ENCODE results near the gene FSHR.

Gene FSHR

DNA sequence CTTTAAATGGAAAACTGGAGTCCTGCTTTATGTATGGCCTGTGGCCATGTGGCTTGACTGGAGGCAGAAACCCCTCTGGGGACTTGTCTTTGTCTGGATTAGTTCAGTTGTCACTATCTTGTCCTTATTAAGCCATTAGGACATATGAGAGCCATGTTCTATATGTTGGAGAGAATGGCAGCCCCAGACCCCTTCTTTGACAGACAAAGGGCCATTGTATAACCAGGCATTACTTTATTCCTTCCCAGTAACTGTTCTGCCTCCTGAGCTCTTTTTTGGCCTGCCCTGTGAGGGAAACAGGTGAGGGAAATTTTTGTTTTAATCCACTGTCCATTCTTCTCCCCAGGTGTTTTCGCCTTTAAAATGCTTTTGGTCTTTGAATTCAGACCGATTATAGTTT is 43.3 kb downstream of the FSHR start:
- Histone ChIP-seq H3K4me3 (ENCODE audit: low read length) (no peak overlapping the region), H3K9ac (ENCODE audit: low read length) (no peak overlapping the region), H3K9me3 (ENCODE audit: control insufficient read depth, low read length) (no peaks in the 10 kb centered on the region), H3K36me3 (ENCODE audit: control insufficient read depth, insufficient read depth, low read length, severe bottlenecking) (no peaks in the 10 kb centered on the region), H3K4me1 (ENCODE audit: control insufficient read depth, insufficient read depth, low read length) (no peaks in the 10 kb centered on the region), H3K27me3 (replicated peaks; ENCODE audit: control insufficient read depth, insufficient read depth, low read length) (no peaks in the 10 kb centered on the region)
- DNase-seq (ENCODE audit: low read depth) = no peak

DNA sequence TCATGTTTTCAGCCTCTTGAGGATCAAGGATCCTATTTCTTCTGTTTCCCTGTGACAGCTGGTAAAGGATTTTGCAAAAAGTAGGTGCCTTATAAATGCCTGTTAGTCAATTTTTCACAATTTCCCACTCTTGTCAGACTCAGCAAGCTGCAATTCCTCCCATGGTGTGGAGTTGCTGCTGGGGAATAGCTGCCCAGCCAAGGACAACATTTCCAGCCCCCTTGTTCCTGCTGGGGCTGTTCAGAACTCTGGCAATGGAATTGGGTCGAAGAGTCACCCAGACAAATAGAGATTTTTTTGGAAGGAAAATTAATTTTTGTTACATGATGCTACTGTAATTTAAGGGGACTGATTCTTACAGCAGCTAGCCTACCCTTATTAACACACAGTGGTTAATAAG is 43.7 kb downstream of the FSHR start:
- Histone ChIP-seq H3K27me3 (replicated peaks; ENCODE audit: control insufficient read depth, insufficient read depth, low read length) (no peaks in the 10 kb centered on the region), H3K36me3 (ENCODE audit: control insufficient read depth, insufficient read depth, low read length, severe bottlenecking) (no peaks in the 10 kb centered on the region), H3K9ac (ENCODE audit: low read length) (no peak overlapping the region), H3K4me3 (ENCODE audit: low read length) (no peak overlapping the region), H3K4me1 (ENCODE audit: control insufficient read depth, insufficient read depth, low read length) (no peaks in the 10 kb centered on the region), H3K9me3 (ENCODE audit: control insufficient read depth, low read length) (no peaks in the 10 kb centered on the region)
- DNase-seq (ENCODE audit: low read depth) = no peak

DNA sequence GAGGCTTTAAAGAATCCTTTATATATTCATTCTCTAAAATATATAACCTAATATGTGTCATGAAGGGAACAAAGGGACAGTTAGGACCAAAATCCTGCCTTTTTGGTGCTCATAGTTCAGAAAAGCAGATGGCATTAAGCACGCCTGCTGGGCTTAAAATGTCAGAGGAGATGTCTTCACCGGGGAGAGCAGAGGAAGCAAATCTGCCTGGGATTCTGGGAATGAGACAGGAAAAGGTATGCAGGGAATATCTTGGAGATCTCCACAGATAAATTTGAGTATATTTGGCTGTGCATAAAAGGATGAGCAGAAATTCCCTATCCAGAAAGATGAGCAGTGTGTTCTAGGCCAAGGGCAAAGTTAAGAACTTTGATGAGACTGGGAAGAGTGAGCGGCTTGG is 45.5 kb downstream of the FSHR start:
- H3K36me3 ChIP-seq (ENCODE audit: control insufficient read depth, insufficient read depth, low read length, severe bottlenecking) = no peaks in the 10 kb centered on the region
- H3K4me3 ChIP-seq (ENCODE audit: low read length) = no peak overlapping the region
- no peaks in the 10 kb centered on the region for H3K27me3 ChIP-seq (replicated peaks; ENCODE audit: control insufficient read depth, insufficient read depth, low read length)
- no peaks in the 10 kb centered on the region for H3K9me3 ChIP-seq (ENCODE audit: control insufficient read depth, low read length)
- no peak overlapping the region for H3K9ac ChIP-seq (ENCODE audit: low read length)
- DNase-seq (ENCODE audit: low read depth) = no peak
- no peaks in the 10 kb centered on the region for H3K4me1 ChIP-seq (ENCODE audit: control insufficient read depth, insufficient read depth, low read length)

DNA sequence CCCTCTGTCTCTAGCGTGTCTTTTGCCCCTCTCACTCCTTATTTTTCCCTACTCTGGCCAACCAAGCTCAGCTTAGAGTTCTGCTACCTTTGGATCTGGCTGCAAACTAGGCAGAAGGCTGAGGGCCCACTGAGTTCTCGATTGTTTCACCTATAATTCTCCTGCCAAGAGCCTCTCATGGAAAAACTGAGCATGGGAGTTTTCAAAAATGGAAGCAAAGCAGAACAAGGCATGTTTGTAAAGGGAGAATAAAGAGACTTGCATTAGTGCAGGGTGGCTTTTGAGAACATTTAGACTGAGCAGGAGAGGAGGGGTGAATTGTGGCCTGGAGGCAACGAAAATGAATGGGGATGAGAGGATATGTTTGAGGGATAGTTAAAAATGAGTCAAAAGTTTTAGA is 45.9 kb downstream of the FSHR start:
- H3K9ac ChIP-seq (ENCODE audit: low read length) = no peak overlapping the region
- no peaks in the 10 kb centered on the region for H3K4me1 ChIP-seq (ENCODE audit: control insufficient read depth, insufficient read depth, low read length)
- no peaks in the 10 kb centered on the region for H3K36me3 ChIP-seq (ENCODE audit: control insufficient read depth, insufficient read depth, low read length, severe bottlenecking)
- no peaks in the 10 kb centered on the region for H3K27me3 ChIP-seq (replicated peaks; ENCODE audit: control insufficient read depth, insufficient read depth, low read length)
- no peak for DNase-seq (ENCODE audit: low read depth)
- H3K9me3 ChIP-seq (ENCODE audit: control insufficient read depth, low read length) = peaks cover 2% of the 10 kb centered on the region
- H3K4me3 ChIP-seq (ENCODE audit: low read length) = no peak overlapping the region

DNA sequence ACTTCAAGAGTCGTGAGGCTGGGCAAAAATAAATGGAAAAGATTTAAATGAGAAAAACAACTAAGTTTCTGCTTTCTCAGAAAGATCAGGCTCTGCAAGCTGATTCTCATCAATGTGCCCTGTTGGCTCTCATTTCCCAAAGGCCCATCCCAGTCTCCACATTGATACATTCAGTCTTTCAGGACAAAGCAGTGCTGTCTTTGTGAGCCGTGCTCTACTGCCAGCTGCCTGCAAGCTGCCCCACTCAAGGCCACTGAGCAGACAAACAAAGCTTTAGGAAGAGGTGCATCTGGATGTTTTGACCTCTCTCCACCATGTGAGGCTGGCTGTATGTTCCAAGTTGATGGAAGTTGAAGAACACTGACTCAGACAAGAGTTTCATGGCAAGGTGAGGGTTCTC is 48.8 kb downstream of the FSHR start:
- Histone ChIP-seq H3K4me3 (ENCODE audit: low read length) (no peak overlapping the region), H3K9me3 (ENCODE audit: control insufficient read depth, low read length) (peaks cover 3% of the 10 kb centered on the region), H3K9ac (ENCODE audit: low read length) (no peak overlapping the region), H3K27me3 (replicated peaks; ENCODE audit: control insufficient read depth, insufficient read depth, low read length) (no peaks in the 10 kb centered on the region), H3K36me3 (ENCODE audit: control insufficient read depth, insufficient read depth, low read length, severe bottlenecking) (no peaks in the 10 kb centered on the region), H3K4me1 (ENCODE audit: control insufficient read depth, insufficient read depth, low read length) (no peaks in the 10 kb centered on the region)
- DNase-seq (ENCODE audit: low read depth) = no peak

DNA sequence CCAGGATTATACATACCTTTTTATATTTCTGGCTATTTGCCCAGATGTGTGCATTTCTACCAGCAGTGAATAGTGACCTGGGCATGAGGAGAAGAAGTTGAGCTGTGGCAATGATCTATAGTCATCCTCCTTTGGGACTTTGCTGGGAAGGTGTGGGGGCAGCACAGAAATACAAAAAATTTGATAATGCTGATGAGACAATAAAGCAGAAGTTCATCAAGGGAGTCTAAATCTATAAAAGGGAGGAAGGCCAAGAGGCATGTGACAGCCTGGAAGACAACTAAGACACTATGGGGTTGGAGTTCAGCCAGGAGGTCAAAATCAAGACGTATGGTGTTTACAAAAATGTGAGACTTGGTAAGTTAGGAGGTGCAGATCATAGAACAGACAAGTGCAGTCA is 52.2 kb downstream of the FSHR start:
- H3K9ac ChIP-seq (ENCODE audit: low read length) = no peak overlapping the region

DNA sequence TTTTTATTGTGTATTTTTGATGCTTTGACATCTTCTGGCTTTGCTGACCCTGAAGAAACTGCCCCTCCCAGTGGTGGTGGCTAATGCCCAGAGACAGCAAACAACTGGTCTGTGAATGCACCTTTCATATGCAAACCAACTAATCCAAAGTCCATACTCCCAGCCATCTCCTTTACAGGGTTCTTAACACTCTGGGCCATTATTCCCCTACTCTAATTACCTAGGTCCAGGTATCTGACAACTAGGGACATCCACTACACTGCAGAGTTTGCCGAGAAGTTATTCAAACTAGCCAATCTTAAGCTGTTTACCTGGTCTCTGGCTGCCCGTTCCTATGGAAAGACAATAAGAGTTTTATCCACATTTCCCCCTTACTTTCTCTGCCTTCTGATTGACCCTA is 73.6 kb downstream of the FSHR start:
- peaks cover 3% of the 10 kb centered on the region for H3K9me3 ChIP-seq (ENCODE audit: control insufficient read depth, low read length)
- no peak overlapping the region for H3K4me3 ChIP-seq (ENCODE audit: low read length)
- DNase-seq (ENCODE audit: low read depth) = no peak
- H3K36me3 ChIP-seq (ENCODE audit: control insufficient read depth, insufficient read depth, low read length, severe bottlenecking) = no peaks in the 10 kb centered on the region
- no peak overlapping the region for H3K9ac ChIP-seq (ENCODE audit: low read length)
- no peaks in the 10 kb centered on the region for H3K27me3 ChIP-seq (replicated peaks; ENCODE audit: control insufficient read depth, insufficient read depth, low read length)
- no peaks in the 10 kb centered on the region for H3K4me1 ChIP-seq (ENCODE audit: control insufficient read depth, insufficient read depth, low read length)

More for the DNA sequence above, 52.2 kb downstream of the FSHR start:
- no peaks in the 10 kb centered on the region for H3K27me3 ChIP-seq (replicated peaks; ENCODE audit: control insufficient read depth, insufficient read depth, low read length)
- H3K4me1 ChIP-seq (ENCODE audit: control insufficient read depth, insufficient read depth, low read length) = no peaks in the 10 kb centered on the region
- DNase-seq (ENCODE audit: low read depth) = no peak
- no peak overlapping the region for H3K4me3 ChIP-seq (ENCODE audit: low read length)
- peaks cover 7% of the 10 kb centered on the region for H3K9me3 ChIP-seq (ENCODE audit: control insufficient read depth, low read length)
- no peaks in the 10 kb centered on the region for H3K36me3 ChIP-seq (ENCODE audit: control insufficient read depth, insufficient read depth, low read length, severe bottlenecking)

DNA sequence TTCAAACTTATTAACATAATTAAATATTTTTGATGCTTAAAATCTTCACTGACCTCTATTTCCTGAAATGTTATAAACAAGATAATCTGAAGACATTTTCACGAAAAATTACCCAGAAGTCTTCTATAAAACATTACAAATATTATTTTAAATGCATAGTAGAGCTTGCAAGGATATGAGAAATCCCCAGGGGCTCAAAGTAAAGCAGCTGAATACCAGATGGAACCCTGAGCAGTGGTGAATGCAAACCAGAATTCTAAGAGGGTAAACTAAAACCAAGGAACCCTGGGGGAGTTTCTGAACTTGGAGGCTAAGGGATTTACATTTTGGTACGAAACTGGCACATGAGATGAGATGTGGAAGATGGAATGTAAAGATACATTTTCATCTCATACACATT is 83.6 kb downstream of the FSHR start:
- Histone ChIP-seq H3K9ac (ENCODE audit: low read length) (no peak overlapping the region), H3K4me1 (ENCODE audit: control insufficient read depth, insufficient read depth, low read length) (no peaks in the 10 kb centered on the region), H3K36me3 (ENCODE audit: control insufficient read depth, insufficient read depth, low read length, severe bottlenecking) (no peaks in the 10 kb centered on the region), H3K9me3 (ENCODE audit: control insufficient read depth, low read length) (peaks cover 11% of the 10 kb centered on the region), H3K4me3 (ENCODE audit: low read length) (no peak overlapping the region), H3K27me3 (replicated peaks; ENCODE audit: control insufficient read depth, insufficient read depth, low read length) (no peaks in the 10 kb centered on the region)
- no peak for DNase-seq (ENCODE audit: low read depth)

DNA sequence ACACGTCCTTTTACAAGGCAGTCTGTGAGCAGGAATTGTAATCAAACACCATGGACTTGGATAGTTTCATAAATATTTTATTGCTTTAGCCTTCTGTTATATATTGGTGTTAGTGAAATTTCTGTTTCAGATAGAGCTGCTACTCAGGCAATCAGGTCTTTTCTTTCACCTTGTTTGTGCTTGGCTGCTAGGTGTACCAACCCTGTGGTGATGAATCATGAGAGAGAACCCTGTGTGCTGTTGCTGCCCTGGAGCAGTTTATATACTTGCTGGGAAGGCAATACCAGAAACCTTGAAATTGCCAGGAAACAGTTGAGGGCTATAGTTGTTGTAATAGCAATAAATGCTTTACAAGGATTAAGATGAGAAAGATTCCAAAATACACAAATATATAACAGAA is 84.5 kb downstream of the FSHR start:
- Histone ChIP-seq H3K4me3 (ENCODE audit: low read length) (no peak overlapping the region), H3K4me1 (ENCODE audit: control insufficient read depth, insufficient read depth, low read length) (no peaks in the 10 kb centered on the region), H3K27me3 (replicated peaks; ENCODE audit: control insufficient read depth, insufficient read depth, low read length) (no peaks in the 10 kb centered on the region), H3K9ac (ENCODE audit: low read length) (no peak overlapping the region), H3K36me3 (ENCODE audit: control insufficient read depth, insufficient read depth, low read length, severe bottlenecking) (no peaks in the 10 kb centered on the region), H3K9me3 (ENCODE audit: control insufficient read depth, low read length) (peaks cover 11% of the 10 kb centered on the region)
- DNase-seq (ENCODE audit: low read depth) = no peak

DNA sequence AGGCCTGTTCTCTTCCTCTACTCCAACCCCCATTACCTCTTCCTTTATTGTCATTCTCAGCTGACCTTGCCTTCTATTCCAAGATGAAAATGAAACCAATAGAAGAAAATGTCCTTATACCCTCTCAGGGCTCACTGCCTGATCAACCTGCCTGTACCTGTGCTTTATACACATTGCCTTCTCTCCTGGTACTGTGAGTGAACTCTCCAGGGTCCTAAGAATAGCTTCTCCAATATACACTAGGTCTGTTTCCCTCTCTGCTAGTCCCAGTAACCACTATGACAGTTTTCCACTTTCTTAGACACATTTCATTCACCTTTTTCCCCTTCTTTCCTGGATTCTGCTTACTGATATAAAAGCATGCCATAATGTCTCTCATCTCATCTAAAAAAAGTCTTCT is 85.7 kb downstream of the FSHR start:
- H3K36me3 ChIP-seq (ENCODE audit: control insufficient read depth, insufficient read depth, low read length, severe bottlenecking) = no peaks in the 10 kb centered on the region
- DNase-seq (ENCODE audit: low read depth) = no peak
- peaks cover under 1% of the 10 kb centered on the region for H3K9me3 ChIP-seq (ENCODE audit: control insufficient read depth, low read length)
- no peak overlapping the region for H3K9ac ChIP-seq (ENCODE audit: low read length)
- no peak overlapping the region for H3K4me3 ChIP-seq (ENCODE audit: low read length)
- no peaks in the 10 kb centered on the region for H3K4me1 ChIP-seq (ENCODE audit: control insufficient read depth, insufficient read depth, low read length)
- no peaks in the 10 kb centered on the region for H3K27me3 ChIP-seq (replicated peaks; ENCODE audit: control insufficient read depth, insufficient read depth, low read length)

DNA sequence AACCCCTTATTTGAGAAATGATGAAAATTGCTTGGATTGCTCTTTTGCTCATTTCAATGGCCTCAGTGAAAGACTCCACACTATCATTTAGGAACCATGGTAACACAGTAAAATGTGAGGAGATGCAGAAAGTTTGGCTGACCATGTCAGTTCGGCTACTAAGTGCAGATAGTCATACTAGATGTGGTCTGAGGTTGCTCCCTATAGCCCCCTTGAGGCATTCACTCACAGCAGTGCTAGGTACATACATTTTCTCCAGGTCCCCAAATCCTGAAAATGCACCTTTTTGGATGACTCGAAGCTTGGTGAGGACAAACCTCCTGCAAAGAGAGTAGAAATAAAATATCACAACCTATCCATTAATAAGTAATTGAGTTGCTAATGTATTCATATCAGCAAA is 86.3 kb downstream of the FSHR start:
- no peaks in the 10 kb centered on the region for H3K4me1 ChIP-seq (ENCODE audit: control insufficient read depth, insufficient read depth, low read length)
- H3K9me3 ChIP-seq (ENCODE audit: control insufficient read depth, low read length) = no peaks in the 10 kb centered on the region
- H3K9ac ChIP-seq (ENCODE audit: low read length) = no peak overlapping the region
- H3K4me3 ChIP-seq (ENCODE audit: low read length) = no peak overlapping the region
- no peaks in the 10 kb centered on the region for H3K36me3 ChIP-seq (ENCODE audit: control insufficient read depth, insufficient read depth, low read length, severe bottlenecking)
- DNase-seq (ENCODE audit: low read depth) = no peak
- no peaks in the 10 kb centered on the region for H3K27me3 ChIP-seq (replicated peaks; ENCODE audit: control insufficient read depth, insufficient read depth, low read length)

DNA sequence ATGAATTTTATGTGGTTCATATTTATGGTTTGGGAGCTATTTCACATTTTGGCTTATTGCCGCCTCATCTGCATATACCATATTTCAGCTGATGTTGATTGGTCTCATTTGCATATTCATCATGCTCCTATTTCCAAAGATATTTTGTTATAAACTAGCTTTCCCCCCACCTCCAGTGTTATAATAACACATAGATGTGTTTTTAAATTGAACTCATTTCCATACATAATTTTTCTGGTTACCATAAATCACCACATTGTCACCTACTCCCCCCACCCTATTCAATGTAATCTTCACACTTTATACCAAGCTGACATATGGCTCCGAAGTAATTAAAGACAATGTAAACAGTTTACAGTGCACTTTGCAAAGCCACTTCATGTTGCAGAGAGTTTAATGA is 101.2 kb downstream of the FSHR start:
- Histone ChIP-seq H3K4me3 (ENCODE audit: low read length) (no peak overlapping the region), H3K36me3 (ENCODE audit: control insufficient read depth, insufficient read depth, low read length, severe bottlenecking) (no peaks in the 10 kb centered on the region), H3K9ac (ENCODE audit: low read length) (no peak overlapping the region), H3K27me3 (replicated peaks; ENCODE audit: control insufficient read depth, insufficient read depth, low read length) (no peaks in the 10 kb centered on the region), H3K4me1 (ENCODE audit: control insufficient read depth, insufficient read depth, low read length) (no peaks in the 10 kb centered on the region), H3K9me3 (ENCODE audit: control insufficient read depth, low read length) (peaks cover 20% of the 10 kb centered on the region)
- DNase-seq (ENCODE audit: low read depth) = no peak

All from adipocyte (in vitro differentiated cells).